SK-N-SH (cell line): ENCODE measurements around the gene NEK10.

ENCODE experiments used
- ELF1 ChIP-seq: IDR thresholded peaks from 2 replicates; pipeline ENCODE4 v1.4.0; 2012
- EZH2phosphoT487 ChIP-seq: fragments of 200-600 bp; sonication (generic); IDR thresholded peaks from 2 replicates; pipeline ENCODE4 v1.6.1; 2017; ENCODE audit warnings: low read depth, mixed run types, mild to moderate bottlenecking, antibody characterized with exemption, moderate library complexity, borderline replicate concordance
- JUND ChIP-seq: IDR thresholded peaks from 2 replicates; pipeline ENCODE4 v1.4.0; 2012
- POLR2AphosphoS5 ChIP-seq: IDR thresholded peaks from 2 replicates; pipeline ENCODE4 v1.6.1; 2012; ENCODE audit warnings: low read depth, low read length
- RAD21 ChIP-seq: IDR thresholded peaks from 2 replicates; pipeline ENCODE4 v1.6.1; 2012; ENCODE audit warnings: mild to moderate bottlenecking, low read length
- RCOR1 ChIP-seq: fragments of 150-350 bp; IDR thresholded peaks from 2 replicates; pipeline ENCODE4 v1.6.1; 2017; ENCODE audit warnings: antibody characterized with exemption, low read length
- RFX5 ChIP-seq: IDR thresholded peaks from 2 replicates; pipeline ENCODE4 v1.6.1; 2012; ENCODE audit warnings: mild to moderate bottlenecking, improper control_type of control experiment, low read length
- SIN3A ChIP-seq: IDR thresholded peaks from 2 replicates; pipeline ENCODE4 v1.6.1; 2012; ENCODE audit warnings: low read depth, mild to moderate bottlenecking, low read length, moderate library complexity, borderline replicate concordance
- SMC3 ChIP-seq: IDR thresholded peaks from 2 replicates; pipeline ENCODE4 v1.6.1; 2012; ENCODE audit warnings: low read depth, low read length, improper control_type of control experiment
- TF ChIP-seq, protein P1 (sequence below): fragments of 200-600 bp; sonication (generic); IDR thresholded peaks from 2 replicates; pipeline ENCODE4 v1.6.1; 2017; ENCODE audit warnings: antibody characterized with exemption, mild to moderate bottlenecking, moderate library complexity
- TF ChIP-seq, protein P2 (sequence below): IDR thresholded peaks from 2 replicates; pipeline ENCODE4 v1.4.0; 2012; ENCODE audit warnings: low read depth
- TF ChIP-seq, protein P3 (sequence below): IDR thresholded peaks from 2 replicates; pipeline ENCODE4 v1.6.1; 2012; ENCODE audit warnings: mild to moderate bottlenecking, low read depth, low read length, moderate library complexity

DNA sequence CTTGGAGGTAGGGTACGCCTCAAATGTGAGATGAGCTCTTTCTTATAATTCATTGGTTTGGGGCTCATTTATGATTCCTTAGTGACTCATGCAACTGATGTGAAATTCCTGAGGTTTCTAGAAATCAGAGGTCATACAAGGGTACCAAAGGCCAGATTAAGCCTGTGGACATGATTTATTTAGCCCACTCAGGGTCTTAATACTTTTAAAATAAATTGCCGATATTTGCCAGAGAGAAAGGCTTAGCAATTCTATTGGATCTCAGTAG lies 289.0 kb downstream of the NEK10 start:
- no peak for TF ChIP-seq ELF1
- TF ChIP-seq, protein P1, sequence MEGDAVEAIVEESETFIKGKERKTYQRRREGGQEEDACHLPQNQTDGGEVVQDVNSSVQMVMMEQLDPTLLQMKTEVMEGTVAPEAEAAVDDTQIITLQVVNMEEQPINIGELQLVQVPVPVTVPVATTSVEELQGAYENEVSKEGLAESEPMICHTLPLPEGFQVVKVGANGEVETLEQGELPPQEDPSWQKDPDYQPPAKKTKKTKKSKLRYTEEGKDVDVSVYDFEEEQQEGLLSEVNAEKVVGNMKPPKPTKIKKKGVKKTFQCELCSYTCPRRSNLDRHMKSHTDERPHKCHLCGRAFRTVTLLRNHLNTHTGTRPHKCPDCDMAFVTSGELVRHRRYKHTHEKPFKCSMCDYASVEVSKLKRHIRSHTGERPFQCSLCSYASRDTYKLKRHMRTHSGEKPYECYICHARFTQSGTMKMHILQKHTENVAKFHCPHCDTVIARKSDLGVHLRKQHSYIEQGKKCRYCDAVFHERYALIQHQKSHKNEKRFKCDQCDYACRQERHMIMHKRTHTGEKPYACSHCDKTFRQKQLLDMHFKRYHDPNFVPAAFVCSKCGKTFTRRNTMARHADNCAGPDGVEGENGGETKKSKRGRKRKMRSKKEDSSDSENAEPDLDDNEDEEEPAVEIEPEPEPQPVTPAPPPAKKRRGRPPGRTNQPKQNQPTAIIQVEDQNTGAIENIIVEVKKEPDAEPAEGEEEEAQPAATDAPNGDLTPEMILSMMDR: no peak
- TF ChIP-seq SMC3: no peak
- no peak for TF ChIP-seq JUND
- TF ChIP-seq RAD21: no peak
- TF ChIP-seq RCOR1: no peak
- TF ChIP-seq, protein P2, sequence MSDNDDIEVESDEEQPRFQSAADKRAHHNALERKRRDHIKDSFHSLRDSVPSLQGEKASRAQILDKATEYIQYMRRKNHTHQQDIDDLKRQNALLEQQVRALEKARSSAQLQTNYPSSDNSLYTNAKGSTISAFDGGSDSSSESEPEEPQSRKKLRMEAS: no peak
- no peak for TF ChIP-seq POLR2AphosphoS5
- TF ChIP-seq, protein P3, sequence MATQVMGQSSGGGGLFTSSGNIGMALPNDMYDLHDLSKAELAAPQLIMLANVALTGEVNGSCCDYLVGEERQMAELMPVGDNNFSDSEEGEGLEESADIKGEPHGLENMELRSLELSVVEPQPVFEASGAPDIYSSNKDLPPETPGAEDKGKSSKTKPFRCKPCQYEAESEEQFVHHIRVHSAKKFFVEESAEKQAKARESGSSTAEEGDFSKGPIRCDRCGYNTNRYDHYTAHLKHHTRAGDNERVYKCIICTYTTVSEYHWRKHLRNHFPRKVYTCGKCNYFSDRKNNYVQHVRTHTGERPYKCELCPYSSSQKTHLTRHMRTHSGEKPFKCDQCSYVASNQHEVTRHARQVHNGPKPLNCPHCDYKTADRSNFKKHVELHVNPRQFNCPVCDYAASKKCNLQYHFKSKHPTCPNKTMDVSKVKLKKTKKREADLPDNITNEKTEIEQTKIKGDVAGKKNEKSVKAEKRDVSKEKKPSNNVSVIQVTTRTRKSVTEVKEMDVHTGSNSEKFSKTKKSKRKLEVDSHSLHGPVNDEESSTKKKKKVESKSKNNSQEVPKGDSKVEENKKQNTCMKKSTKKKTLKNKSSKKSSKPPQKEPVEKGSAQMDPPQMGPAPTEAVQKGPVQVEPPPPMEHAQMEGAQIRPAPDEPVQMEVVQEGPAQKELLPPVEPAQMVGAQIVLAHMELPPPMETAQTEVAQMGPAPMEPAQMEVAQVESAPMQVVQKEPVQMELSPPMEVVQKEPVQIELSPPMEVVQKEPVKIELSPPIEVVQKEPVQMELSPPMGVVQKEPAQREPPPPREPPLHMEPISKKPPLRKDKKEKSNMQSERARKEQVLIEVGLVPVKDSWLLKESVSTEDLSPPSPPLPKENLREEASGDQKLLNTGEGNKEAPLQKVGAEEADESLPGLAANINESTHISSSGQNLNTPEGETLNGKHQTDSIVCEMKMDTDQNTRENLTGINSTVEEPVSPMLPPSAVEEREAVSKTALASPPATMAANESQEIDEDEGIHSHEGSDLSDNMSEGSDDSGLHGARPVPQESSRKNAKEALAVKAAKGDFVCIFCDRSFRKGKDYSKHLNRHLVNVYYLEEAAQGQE: no peak
- TF ChIP-seq EZH2phosphoT487: no peak
- no peak for TF ChIP-seq SIN3A
- TF ChIP-seq RFX5: no peak
